ENCODE data around the gene GFOD2. TPM values are rescaled to one million over a fixed set of nuclear protein-coding genes. Genes with fewer than 3 reads are reported as not detected.
A peak's percentile ranks its signal among the peaks of the same experiment; 100 is the strongest.

Gene GFOD2, protein sequence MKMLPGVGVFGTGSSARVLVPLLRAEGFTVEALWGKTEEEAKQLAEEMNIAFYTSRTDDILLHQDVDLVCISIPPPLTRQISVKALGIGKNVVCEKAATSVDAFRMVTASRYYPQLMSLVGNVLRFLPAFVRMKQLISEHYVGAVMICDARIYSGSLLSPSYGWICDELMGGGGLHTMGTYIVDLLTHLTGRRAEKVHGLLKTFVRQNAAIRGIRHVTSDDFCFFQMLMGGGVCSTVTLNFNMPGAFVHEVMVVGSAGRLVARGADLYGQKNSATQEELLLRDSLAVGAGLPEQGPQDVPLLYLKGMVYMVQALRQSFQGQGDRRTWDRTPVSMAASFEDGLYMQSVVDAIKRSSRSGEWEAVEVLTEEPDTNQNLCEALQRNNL
- total RNA-seq: 10 to 100 TPM in 3 of 4 donors, 1 to 10 TPM in 1; 9.1 to 24.2 (median 20.8) TPM

DNA sequence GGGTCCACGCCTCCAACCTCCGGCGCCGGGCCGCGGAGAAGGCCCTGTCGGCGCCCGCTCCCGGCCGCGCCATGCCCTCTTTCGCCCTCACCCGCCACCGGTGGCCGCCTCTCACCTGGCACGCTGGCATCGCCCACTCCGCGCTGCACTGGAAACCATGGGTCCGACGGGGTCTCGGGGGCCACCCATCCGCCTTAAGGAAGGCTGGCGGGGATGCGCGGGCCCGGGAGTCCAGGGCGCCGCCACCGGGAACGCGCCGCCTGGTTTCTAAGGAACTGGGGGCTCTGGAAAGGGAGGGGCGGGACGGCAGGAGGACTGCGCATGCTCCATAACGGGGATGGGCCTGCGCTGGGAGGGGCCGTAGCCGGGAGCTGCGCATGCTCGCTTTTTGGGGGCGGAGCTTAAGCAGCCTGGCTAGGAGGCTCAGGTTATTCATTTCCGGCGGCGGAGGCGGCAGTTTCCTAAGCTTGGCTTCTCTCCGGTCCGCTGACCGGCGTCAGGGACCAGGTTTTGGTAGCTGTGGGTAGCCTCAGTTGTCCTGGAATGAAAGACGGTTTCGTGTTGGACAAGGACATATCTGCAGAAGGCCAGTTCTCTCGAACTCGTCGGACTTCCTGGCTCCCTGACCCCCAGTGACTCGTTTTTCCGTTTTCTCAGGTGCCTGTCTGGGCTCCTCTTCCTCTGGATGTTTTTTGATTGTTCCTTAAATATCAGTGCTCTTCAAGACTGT lies at the start of gene GFOD2:
TSS of gene GFOD2 (minus strand) at position 269 of the 730 bp plus-strand sequence. CDS start 33,601 bp downstream, outside the sequence.
- DNase-seq (ENCODE audit: extremely low spot score): peak; percentile 98
- intact Hi-C loops (cut with DNase I): loop anchor here (5.0 kb wide), 1 partner anchor 157 kb away; the partner anchor contains the start of gene CTCF
- Histone ChIP-seq H3K4me1 (peaks cover 21 to 29% (median 25%) of the 10 kb centered on the region in 4 donors), H3K27ac (replicated peaks in 1 of 4) (peak within 1 kb of the TSS; percentile 84 to 92 (median 86)), H3K27me3 (no peaks in the 10 kb centered on the region), H3K36me3 (peaks cover 0 to 17% (median 9%) of the 10 kb centered on the region in 4 donors), H3K4me3 (peak within 1 kb of the TSS; percentile 92 to 99 (median 95)), H3K9me3 (no peaks in the 10 kb centered on the region)
- TF ChIP-seq, protein P1, sequence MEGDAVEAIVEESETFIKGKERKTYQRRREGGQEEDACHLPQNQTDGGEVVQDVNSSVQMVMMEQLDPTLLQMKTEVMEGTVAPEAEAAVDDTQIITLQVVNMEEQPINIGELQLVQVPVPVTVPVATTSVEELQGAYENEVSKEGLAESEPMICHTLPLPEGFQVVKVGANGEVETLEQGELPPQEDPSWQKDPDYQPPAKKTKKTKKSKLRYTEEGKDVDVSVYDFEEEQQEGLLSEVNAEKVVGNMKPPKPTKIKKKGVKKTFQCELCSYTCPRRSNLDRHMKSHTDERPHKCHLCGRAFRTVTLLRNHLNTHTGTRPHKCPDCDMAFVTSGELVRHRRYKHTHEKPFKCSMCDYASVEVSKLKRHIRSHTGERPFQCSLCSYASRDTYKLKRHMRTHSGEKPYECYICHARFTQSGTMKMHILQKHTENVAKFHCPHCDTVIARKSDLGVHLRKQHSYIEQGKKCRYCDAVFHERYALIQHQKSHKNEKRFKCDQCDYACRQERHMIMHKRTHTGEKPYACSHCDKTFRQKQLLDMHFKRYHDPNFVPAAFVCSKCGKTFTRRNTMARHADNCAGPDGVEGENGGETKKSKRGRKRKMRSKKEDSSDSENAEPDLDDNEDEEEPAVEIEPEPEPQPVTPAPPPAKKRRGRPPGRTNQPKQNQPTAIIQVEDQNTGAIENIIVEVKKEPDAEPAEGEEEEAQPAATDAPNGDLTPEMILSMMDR (IDR thresholded peaks at IDR 0.05): peak in 1 of 3 experiments; percentile 22
- TF ChIP-seq POLR2AphosphoS5 (IDR thresholded peaks at IDR 0.05) (peak; percentile 94 to 97), EP300 (IDR thresholded peaks at IDR 0.05) (no peak), POLR2A (IDR thresholded peaks at IDR 0.05; ENCODE audit: low read depth) (peak; percentile 59)
- WGBS: under 1% methylated on average over 50 of the region's 59 CpGs

DNA sequence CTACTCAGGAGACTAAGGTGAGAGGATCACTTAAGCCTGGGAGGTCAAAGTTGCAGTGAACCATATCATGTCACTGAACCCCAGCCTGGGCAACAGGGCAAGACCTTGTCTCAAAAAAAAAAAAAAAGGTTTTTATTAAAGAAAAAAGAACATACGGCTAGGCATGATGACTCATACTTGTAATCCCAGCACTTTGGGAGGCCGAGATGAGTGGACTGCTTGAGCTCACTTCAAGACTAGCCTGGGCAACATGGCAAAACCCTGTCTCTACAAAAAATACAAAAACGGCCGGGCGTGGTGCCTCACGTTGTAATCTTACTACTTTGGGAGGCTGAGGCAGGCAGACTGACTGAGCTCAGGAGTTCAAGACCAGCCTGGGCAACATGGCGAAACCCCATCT lies 48.8 kb upstream of the GFOD2 start:
- 79% methylated on average over 7 of the region's 7 CpGs for WGBS
- H3K4me3 ChIP-seq: no peak overlapping the region
- H3K36me3 ChIP-seq: peaks cover 5 to 48% (median 32%) of the 10 kb centered on the region in 4 donors
- peaks cover 1 to 8% (median 7%) of the 10 kb centered on the region in 4 donors for H3K4me1 ChIP-seq
- no peak for DNase-seq (ENCODE audit: extremely low spot score)
- H3K27ac ChIP-seq (replicated peaks in 1 of 4): no peak overlapping the region
- TF ChIP-seq, protein P1 (IDR thresholded peaks at IDR 0.05): no peak
- no peak for TF ChIP-seq POLR2A (IDR thresholded peaks at IDR 0.05; ENCODE audit: low read depth)
- TF ChIP-seq POLR2AphosphoS5 (IDR thresholded peaks at IDR 0.05): no peak
- TF ChIP-seq EP300 (IDR thresholded peaks at IDR 0.05): no peak
- H3K27me3 ChIP-seq: no peaks in the 10 kb centered on the region
- intact Hi-C loops (cut with DNase I): no loop called here
- H3K9me3 ChIP-seq: no peaks in the 10 kb centered on the region

DNA sequence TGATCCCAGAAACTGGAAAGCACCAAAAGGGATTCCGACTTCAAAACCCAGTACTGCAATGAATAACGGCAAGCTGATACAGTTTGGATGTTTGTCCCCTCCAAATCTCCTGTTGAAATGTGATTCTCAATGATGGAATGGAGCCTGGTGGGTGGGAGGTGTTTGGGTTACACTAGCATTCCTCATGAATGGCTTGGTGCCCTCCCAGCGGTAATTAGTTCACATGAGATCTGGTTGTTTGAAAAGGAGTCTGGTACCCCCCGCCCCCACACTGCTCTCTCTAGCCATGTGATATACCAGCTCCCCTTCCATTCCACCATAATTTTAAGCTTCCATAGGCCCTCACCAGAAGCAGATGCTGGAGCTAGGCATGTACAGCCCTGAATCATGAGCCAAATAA lies 47.2 kb upstream of the GFOD2 start:
- TF ChIP-seq, protein P1 (IDR thresholded peaks at IDR 0.05): no peak
- no peak for TF ChIP-seq EP300 (IDR thresholded peaks at IDR 0.05)
- TF ChIP-seq POLR2AphosphoS5 (IDR thresholded peaks at IDR 0.05): no peak
- TF ChIP-seq POLR2A (IDR thresholded peaks at IDR 0.05; ENCODE audit: low read depth): no peak
- Histone ChIP-seq H3K9me3 (no peaks in the 10 kb centered on the region), H3K27ac (replicated peaks in 1 of 4) (no peak overlapping the region), H3K4me3 (no peak overlapping the region), H3K4me1 (peaks cover 0 to 4% (median 0%) of the 10 kb centered on the region in 4 donors), H3K27me3 (no peaks in the 10 kb centered on the region), H3K36me3 (peaks cover 5 to 52% (median 30%) of the 10 kb centered on the region in 4 donors)
- WGBS: 98% methylated on average over 4 of the region's 4 CpGs
- no peak for DNase-seq (ENCODE audit: extremely low spot score)
- intact Hi-C loops (cut with DNase I): no loop called here

DNA sequence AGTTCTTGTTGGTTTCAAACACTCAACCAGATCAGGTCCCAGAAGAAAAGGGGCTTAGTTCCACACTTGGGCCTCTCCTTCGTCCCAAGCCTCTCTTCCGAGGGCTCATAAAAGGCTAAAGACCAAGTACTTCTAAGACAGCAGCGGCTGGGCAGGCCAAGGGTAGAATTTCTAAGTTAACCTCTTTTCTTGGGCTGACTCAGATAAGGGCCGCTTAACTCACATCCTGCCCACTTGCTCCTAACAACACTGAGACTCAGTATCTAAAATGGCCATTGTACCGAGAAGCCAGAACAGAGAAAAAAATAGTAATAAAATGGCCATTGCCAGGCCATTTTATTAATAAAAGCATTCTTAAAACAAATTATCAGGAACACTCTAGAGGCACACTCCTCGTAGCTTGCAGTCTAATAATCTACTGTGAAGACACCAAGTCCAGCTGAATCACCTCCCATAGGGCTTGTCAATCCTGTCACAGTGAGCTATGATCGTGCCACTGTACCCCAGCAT lies 45.1 kb upstream of the GFOD2 start:
- H3K4me1 ChIP-seq: peaks cover 0 to 4% (median 2%) of the 10 kb centered on the region in 4 donors
- DNase-seq (ENCODE audit: extremely low spot score): no peak
- no peaks in the 10 kb centered on the region for H3K27me3 ChIP-seq
- no peak overlapping the region for H3K4me3 ChIP-seq
- no peak overlapping the region for H3K27ac ChIP-seq (replicated peaks in 1 of 4)
- H3K9me3 ChIP-seq: no peaks in the 10 kb centered on the region
- intact Hi-C loops (cut with DNase I): no loop called here
- TF ChIP-seq, protein P1 (IDR thresholded peaks at IDR 0.05): no peak
- TF ChIP-seq POLR2A (IDR thresholded peaks at IDR 0.05; ENCODE audit: low read depth): no peak
- no peak for TF ChIP-seq EP300 (IDR thresholded peaks at IDR 0.05)
- no peak for TF ChIP-seq POLR2AphosphoS5 (IDR thresholded peaks at IDR 0.05)
- 89% methylated on average over 7 of the region's 7 CpGs for WGBS
- peaks cover 0 to 47% (median 17%) of the 10 kb centered on the region in 4 donors for H3K36me3 ChIP-seq
